Stimulated activated CD4-positive, alpha-beta T cell treated with anti-CD3 and anti-CD28 coated beads, TNF-alpha, amount 100 ng/mL, for 48 hours (primary cell): ENCODE measurements around the gene YJEFN3.

Experiments used
- DNase-seq, 3 donors: peaks; one replicate each; pipeline ENCODE4 v3.0.0-alpha.2; 2020; ENCODE audit warnings: low read depth in 3 of 3

The YJEFN3 gene

GRCh38 chr19:19498255-19498991 is 30.3 kb upstream of the YJEFN3 start:
- no peak for DNase-seq

- no peak for DNase-seq
Observed at GRCh38 chr19:19499272-19499995, 29.3 kb upstream of the YJEFN3 start.

- DNase-seq = no peak
Observed at GRCh38 chr19:19500975-19501644, 27.6 kb upstream of the YJEFN3 start.

GRCh38 chr19:19501798-19502197 is 26.9 kb upstream of the YJEFN3 start:
- no peak for DNase-seq

GRCh38 chr19:19502281-19502680 is 26.4 kb upstream of the YJEFN3 start:
- DNase-seq = no peak

- DNase-seq = no peak
Observed at GRCh38 chr19:19502808-19503602, 25.7 kb upstream of the YJEFN3 start.

GRCh38 chr19:19504754-19505668 is 23.7 kb upstream of the YJEFN3 start:
- no peak for DNase-seq

GRCh38 chr19:19505669-19506326 is 22.9 kb upstream of the YJEFN3 start:
- no peak for DNase-seq

GRCh38 chr19:19506592-19506991 is 22.1 kb upstream of the YJEFN3 start:
- no peak for DNase-seq

GRCh38 chr19:19507354-19507753 is 21.4 kb upstream of the YJEFN3 start:
- DNase-seq = no peak

GRCh38 chr19:19508217-19508616 is 20.5 kb upstream of the YJEFN3 start:
- no peak for DNase-seq

- no peak for DNase-seq
Observed at GRCh38 chr19:19510432-19510831, 18.3 kb upstream of the YJEFN3 start.

- no peak for DNase-seq
Observed at GRCh38 chr19:19513682-19514081, 15.0 kb upstream of the YJEFN3 start.

GRCh38 chr19:19514215-19514657 is 14.5 kb upstream of the YJEFN3 start:
- DNase-seq = no peak

- no peak for DNase-seq
Observed at GRCh38 chr19:19514881-19515641, 13.7 kb upstream of the YJEFN3 start, which contains the start of gene TSSK6. Gene TSSK6, minus strand, starts transcription at chr19:19515548. Its CDS starts 121 bp downstream, at chr19:19515427.

- DNase-seq = peak; percentile 84 to 90 (median 87)
Observed at GRCh38 chr19:19515642-19516519, 12.8 kb upstream of the YJEFN3 start, which contains the start of gene NDUFA13. Gene NDUFA13, plus strand, starts transcription at chr19:19516225. Its CDS starts 14 bp downstream, at chr19:19516239.

- DNase-seq = no peak
Observed at GRCh38 chr19:19517235-19517619, 11.5 kb upstream of the YJEFN3 start.

GRCh38 chr19:19520989-19521388 is 7.7 kb upstream of the YJEFN3 start:
- no peak for DNase-seq
